HepG2 (cell line): ENCODE measurements around the gene PCYT2. TPM values are rescaled to one million over a fixed set of nuclear protein-coding genes. Genes with fewer than 3 reads are reported as not detected.
A peak's percentile ranks its signal among the peaks of the same experiment; 100 is the strongest.

ENCODE experiments used
- AGO1 ChIP-seq: fragments of 200-400 bp; formaldehyde crosslinking; IDR thresholded peaks from 2 replicates; pipeline ENCODE4 v1.6.1; 2017; ENCODE audit warnings: mild to moderate bottlenecking, low read depth, low read length, moderate library complexity; ENCODE audit not compliant: poor library complexity, severe bottlenecking
- CERS6 ChIP-seq: sonication (generic); formaldehyde crosslinking; IDR thresholded peaks from 2 replicates; pipeline ENCODE4 v1.5.0; 2020; ENCODE audit warnings: missing genetic modification reagents
- ERF ChIP-seq: IDR thresholded peaks from 2 replicates; pipeline ENCODE4 v1.6.1; 2018; ENCODE audit warnings: missing biosample characterization, missing genetic modification reagents
- FOXO1 ChIP-seq: sonication (generic); formaldehyde crosslinking; IDR thresholded peaks from 2 replicates; pipeline ENCODE4 v1.4.0; 2020; ENCODE audit warnings: missing genetic modification reagents
- FOXP1 ChIP-seq, 2 experiments: fragments of 450-650 bp in 1 of 2; IDR thresholded peaks; 2 replicates each; pipeline ENCODE4 v1.6.1; 2017 to 2018; ENCODE audit warnings: antibody characterized with exemption in 1 of 2
- HDAC2 ChIP-seq: sonication (generic); formaldehyde crosslinking; IDR thresholded peaks from 2 replicates; pipeline ENCODE4 v1.4.0; 2020; ENCODE audit warnings: missing genetic modification reagents
- HMG20A ChIP-seq: IDR thresholded peaks from 2 replicates; pipeline ENCODE4 v1.6.1; 2016; ENCODE audit warnings: borderline replicate concordance
- HNRNPLL ChIP-seq: fragments of 200-400 bp; formaldehyde crosslinking; IDR thresholded peaks from 2 replicates; pipeline ENCODE4 v1.6.1; 2017; ENCODE audit warnings: mild to moderate bottlenecking, low read depth, low read length; ENCODE audit not compliant: poor library complexity, severe bottlenecking
- HOXD1 ChIP-seq: sonication (generic); formaldehyde crosslinking; IDR thresholded peaks from 2 replicates; pipeline ENCODE4 v1.5.0; 2020; ENCODE audit warnings: missing genetic modification reagents
- KLF16 ChIP-seq, 2 experiments: sonication (generic) in 1 of 2; formaldehyde crosslinking in 1 of 2; IDR thresholded peaks; 2 replicates each; pipeline versions ENCODE4 v1.6.1 to v1.8.0; 2016 to 2023; ENCODE audit warnings: missing genetic modification reagents in 2 of 2, missing compliant biosample characterization in 1 of 2
- NR2F2 ChIP-seq: IDR thresholded peaks from 2 replicates; pipeline ENCODE4 v1.6.1; 2012; ENCODE audit warnings: low read depth, inconsistent platforms, borderline replicate concordance
- RAD51 ChIP-seq: fragments of 450-650 bp; IDR thresholded peaks from 2 replicates; pipeline ENCODE4 v1.6.1; 2016; ENCODE audit warnings: borderline replicate concordance
- RORA ChIP-seq: sonication (generic); formaldehyde crosslinking; IDR thresholded peaks from 2 replicates; pipeline ENCODE4 v1.5.0; 2020; ENCODE audit warnings: mild to moderate bottlenecking, missing genetic modification reagents, moderate library complexity
- SOX5 ChIP-seq: IDR thresholded peaks from 2 replicates; pipeline ENCODE4 v1.6.1; 2016; ENCODE audit warnings: borderline replicate concordance
- TCF7 ChIP-seq: sonication (generic); IDR thresholded peaks from 2 replicates; pipeline ENCODE4 v1.6.1; 2016; ENCODE audit warnings: antibody characterized with exemption, low read depth
- ZBTB38 ChIP-seq: sonication (generic); formaldehyde crosslinking; IDR thresholded peaks from 2 replicates; pipeline ENCODE4 v1.5.1; 2020; ENCODE audit warnings: mild to moderate bottlenecking, missing genetic modification reagents
- ZNF12 ChIP-seq: sonication (generic); formaldehyde crosslinking; IDR thresholded peaks from 2 replicates; pipeline ENCODE4 v1.5.0; 2020; ENCODE audit warnings: missing genetic modification reagents
- ZNF143 ChIP-seq: sonication (generic); formaldehyde crosslinking; IDR thresholded peaks from 2 replicates; pipeline ENCODE4 v1.4.0; 2020; ENCODE audit warnings: missing genetic modification reagents
- ZNF556 ChIP-seq: sonication (generic); formaldehyde crosslinking; IDR thresholded peaks from 2 replicates; pipeline ENCODE4 v1.4.0; 2020; ENCODE audit warnings: mild to moderate bottlenecking, missing genetic modification reagents, borderline replicate concordance
- ZNF691 ChIP-seq: sonication (generic); formaldehyde crosslinking; IDR thresholded peaks from 2 replicates; pipeline ENCODE4 v1.4.0; 2020; ENCODE audit warnings: missing genetic modification reagents, low read depth, mild to moderate bottlenecking, borderline replicate concordance
- ZNF772 ChIP-seq: sonication (generic); formaldehyde crosslinking; IDR thresholded peaks from 2 replicates; pipeline ENCODE4 v1.5.0; 2020; ENCODE audit warnings: mild to moderate bottlenecking, missing genetic modification reagents
- polyA plus RNA-seq, 8 experiments: library from polyadenylated mRNA; depleted of rRNA in 3 of 8; stranded (reverse) in 7 of 8; unstranded in 1 of 8; fragments of >200 nt; fragmentation: Illumina TruSeq in 4 of 8; extraction: Trizol in 4 of 8; gene quantifications; 2 replicates each; pipeline versions ENCODE4 v1.2.1 to v1.2.3, GENCODE V29; 2011 to 2016; ENCODE audit warnings: low read depth in 4 of 8, missing spikeins in 1 of 8, mixed read lengths in 1 of 8; ENCODE audit not compliant: insufficient read depth in 1 of 8
- total RNA-seq, 5 experiments: library from RNA; depleted of rRNA; stranded (reverse); fragments of >200 nt; fragmentation: Illumina TruSeq; extraction: Trizol; gene quantifications; 2 replicates each; pipeline ENCODE4 v1.2.3, GENCODE V29; 2016; ENCODE audit warnings: low read depth in 1 of 5
- TF ChIP-seq, protein P1 (sequence below): sonication (generic); IDR thresholded peaks from 2 replicates; pipeline ENCODE4 v1.6.1; 2016; ENCODE audit warnings: low read depth, borderline replicate concordance
- TF ChIP-seq, protein P2 (sequence below): sonication (generic); formaldehyde crosslinking; IDR thresholded peaks from 2 replicates; pipeline ENCODE4; 2020; ENCODE audit warnings: missing genetic modification reagents, mild to moderate bottlenecking, borderline replicate concordance
- TF ChIP-seq, protein P3 (sequence below): sonication (generic); formaldehyde crosslinking; IDR thresholded peaks from 2 replicates; pipeline ENCODE4 v1.4.0; 2020; ENCODE audit warnings: low read depth, mild to moderate bottlenecking, missing genetic modification reagents

The PCYT2 gene
- total and polyA plus RNA-seq, 2 of the 13 experiments (the other 11 are each of a cell fraction or from before 2014, with no cell fraction given): 147 to 297 TPM

- TF ChIP-seq ZNF556 (0 out of 2 replicates have a peak, but pooled peaks have one; percentile 14), AGO1 (no peak), HMG20A (no peak), CERS6 (CRISPR knock-in tag) (no peak), ZNF12 (no peak), SOX5 (CRISPR knock-in tag) (no peak), FOXO1 (CRISPR knock-in tag) (no peak), HOXD1 (no peak), ZNF691 (CRISPR knock-in tag) (0 out of 2 replicates have a peak, but pooled peaks have one; percentile 43), FOXP1 (IDR thresholded peaks at IDR 0.05) (no peak), FOXP1 (CRISPR knock-in tag; IDR thresholded peaks at IDR 0.05) (no peak), ZNF143 (CRISPR knock-in tag) (no peak), NR2F2 (no peak), HDAC2 (no peak), RAD51 (no peak), TCF7 (no peak), ZBTB38 (CRISPR knock-in tag) (peak; percentile 71; the same call in 1 of the 2 replicates), ERF (no peak), KLF16 (CRISPR knock-in tag; IDR thresholded peaks at IDR 0.05) (no peak), ZNF772 (CRISPR knock-in tag) (no peak), HNRNPLL (no peak), RORA (CRISPR knock-in tag) (no peak)
- TF ChIP-seq, protein P1, sequence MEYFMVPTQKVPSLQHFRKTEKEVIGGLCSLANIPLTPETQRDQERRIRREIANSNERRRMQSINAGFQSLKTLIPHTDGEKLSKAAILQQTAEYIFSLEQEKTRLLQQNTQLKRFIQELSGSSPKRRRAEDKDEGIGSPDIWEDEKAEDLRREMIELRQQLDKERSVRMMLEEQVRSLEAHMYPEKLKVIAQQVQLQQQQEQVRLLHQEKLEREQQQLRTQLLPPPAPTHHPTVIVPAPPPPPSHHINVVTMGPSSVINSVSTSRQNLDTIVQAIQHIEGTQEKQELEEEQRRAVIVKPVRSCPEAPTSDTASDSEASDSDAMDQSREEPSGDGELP: no peak
- TF ChIP-seq, protein P2, sequence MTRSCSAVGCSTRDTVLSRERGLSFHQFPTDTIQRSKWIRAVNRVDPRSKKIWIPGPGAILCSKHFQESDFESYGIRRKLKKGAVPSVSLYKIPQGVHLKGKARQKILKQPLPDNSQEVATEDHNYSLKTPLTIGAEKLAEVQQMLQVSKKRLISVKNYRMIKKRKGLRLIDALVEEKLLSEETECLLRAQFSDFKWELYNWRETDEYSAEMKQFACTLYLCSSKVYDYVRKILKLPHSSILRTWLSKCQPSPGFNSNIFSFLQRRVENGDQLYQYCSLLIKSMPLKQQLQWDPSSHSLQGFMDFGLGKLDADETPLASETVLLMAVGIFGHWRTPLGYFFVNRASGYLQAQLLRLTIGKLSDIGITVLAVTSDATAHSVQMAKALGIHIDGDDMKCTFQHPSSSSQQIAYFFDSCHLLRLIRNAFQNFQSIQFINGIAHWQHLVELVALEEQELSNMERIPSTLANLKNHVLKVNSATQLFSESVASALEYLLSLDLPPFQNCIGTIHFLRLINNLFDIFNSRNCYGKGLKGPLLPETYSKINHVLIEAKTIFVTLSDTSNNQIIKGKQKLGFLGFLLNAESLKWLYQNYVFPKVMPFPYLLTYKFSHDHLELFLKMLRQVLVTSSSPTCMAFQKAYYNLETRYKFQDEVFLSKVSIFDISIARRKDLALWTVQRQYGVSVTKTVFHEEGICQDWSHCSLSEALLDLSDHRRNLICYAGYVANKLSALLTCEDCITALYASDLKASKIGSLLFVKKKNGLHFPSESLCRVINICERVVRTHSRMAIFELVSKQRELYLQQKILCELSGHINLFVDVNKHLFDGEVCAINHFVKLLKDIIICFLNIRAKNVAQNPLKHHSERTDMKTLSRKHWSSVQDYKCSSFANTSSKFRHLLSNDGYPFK (CRISPR knock-in tag): no peak
- TF ChIP-seq, protein P3, sequence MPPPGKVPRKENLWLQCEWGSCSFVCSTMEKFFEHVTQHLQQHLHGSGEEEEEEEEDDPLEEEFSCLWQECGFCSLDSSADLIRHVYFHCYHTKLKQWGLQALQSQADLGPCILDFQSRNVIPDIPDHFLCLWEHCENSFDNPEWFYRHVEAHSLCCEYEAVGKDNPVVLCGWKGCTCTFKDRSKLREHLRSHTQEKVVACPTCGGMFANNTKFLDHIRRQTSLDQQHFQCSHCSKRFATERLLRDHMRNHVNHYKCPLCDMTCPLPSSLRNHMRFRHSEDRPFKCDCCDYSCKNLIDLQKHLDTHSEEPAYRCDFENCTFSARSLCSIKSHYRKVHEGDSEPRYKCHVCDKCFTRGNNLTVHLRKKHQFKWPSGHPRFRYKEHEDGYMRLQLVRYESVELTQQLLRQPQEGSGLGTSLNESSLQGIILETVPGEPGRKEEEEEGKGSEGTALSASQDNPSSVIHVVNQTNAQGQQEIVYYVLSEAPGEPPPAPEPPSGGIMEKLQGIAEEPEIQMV (CRISPR knock-in tag): no peak
Observed at GRCh38 chr17:81858170-81858966, 52.8 kb downstream of the PCYT2 start (continued).
